IgD-negative memory B cell (primary cell): ENCODE measurements around the gene PRKAA2. TPM values are rescaled to one million over a fixed set of nuclear protein-coding genes. Genes with fewer than 3 reads are reported as not detected.

Source experiments
- H3K27ac Mint-ChIP-seq, 3 donors: one replicate each; pipeline ENCODE4 v1.8.0; 2020 to 2022; ENCODE audit warnings: mild to moderate bottlenecking in 3 of 3, mixed read lengths in 3 of 3, moderate library complexity in 1 of 3
- H3K27me3 Mint-ChIP-seq: one replicate; pipeline ENCODE4 v1.8.0; 2021; ENCODE audit warnings: mixed read lengths
- H3K36me3 Mint-ChIP-seq: one replicate; pipeline ENCODE4 v1.8.0; 2020; ENCODE audit warnings: mild to moderate bottlenecking, mixed read lengths
- H3K4me1 Mint-ChIP-seq, 3 donors: one replicate each; pipeline ENCODE4 v1.8.0; 2020 to 2022; ENCODE audit warnings: mixed read lengths in 3 of 3, mild to moderate bottlenecking in 1 of 3
- H3K4me3 Mint-ChIP-seq, 4 donors: one replicate each; pipeline ENCODE4 v1.8.0; 2020 to 2022; ENCODE audit warnings: mild to moderate bottlenecking in 4 of 4, mixed read lengths in 4 of 4, moderate library complexity in 3 of 4
- H3K9me3 Mint-ChIP-seq, 3 donors: one replicate each; pipeline ENCODE4 v1.8.0; 2020 to 2021; ENCODE audit warnings: mixed read lengths in 3 of 3, mild to moderate bottlenecking in 1 of 3
- polyA plus RNA-seq: library from polyadenylated mRNA; unstranded; fragments of 300-500 nt; fragmentation: Illumina TruSeq; gene quantifications from one replicate; pipeline ENCODE4 v1.2.3, GENCODE V29; 2021

Gene PRKAA2
- polyA plus RNA-seq, 1 donor from 2014 or later: not detected

GRCh38 chr1:56715156-56715555 lies 70.0 kb downstream of the PRKAA2 start:
- Mint-ChIP-seq H3K36me3 (no peaks in the 10 kb centered on the region), H3K27me3 (peaks cover 2% of the 10 kb centered on the region), H3K4me1 (no peaks in the 10 kb centered on the region), H3K9me3 (no peaks in the 10 kb centered on the region), H3K4me3 (no peak overlapping the region), H3K27ac (no peak overlapping the region)

GRCh38 chr1:56719171-56719570 lies 74.1 kb downstream of the PRKAA2 start:
- H3K9me3 Mint-ChIP-seq: no peaks in the 10 kb centered on the region
- H3K27ac Mint-ChIP-seq: no peak overlapping the region
- no peaks in the 10 kb centered on the region for H3K36me3 Mint-ChIP-seq
- H3K4me1 Mint-ChIP-seq: no peaks in the 10 kb centered on the region
- H3K4me3 Mint-ChIP-seq: no peak overlapping the region
- no peaks in the 10 kb centered on the region for H3K27me3 Mint-ChIP-seq

- peaks cover 5% of the 10 kb centered on the region for H3K27me3 Mint-ChIP-seq
- H3K9me3 Mint-ChIP-seq: peaks cover 0 to 9% (median 0%) of the 10 kb centered on the region in 3 donors
- H3K4me3 Mint-ChIP-seq: no peak overlapping the region
- no peak overlapping the region for H3K27ac Mint-ChIP-seq
- H3K4me1 Mint-ChIP-seq: no peaks in the 10 kb centered on the region
- no peaks in the 10 kb centered on the region for H3K36me3 Mint-ChIP-seq
Measured at GRCh38 chr1:56726706-56727105, 81.6 kb downstream of the PRKAA2 start.

- no peaks in the 10 kb centered on the region for H3K4me1 Mint-ChIP-seq
- H3K27ac Mint-ChIP-seq: no peak overlapping the region
- H3K4me3 Mint-ChIP-seq: no peak overlapping the region
- H3K27me3 Mint-ChIP-seq: peaks cover 7% of the 10 kb centered on the region
- H3K36me3 Mint-ChIP-seq: no peaks in the 10 kb centered on the region
- H3K9me3 Mint-ChIP-seq: peaks cover 0 to 12% (median 1%) of the 10 kb centered on the region in 3 donors
Measured at GRCh38 chr1:56728964-56729363, 83.8 kb downstream of the PRKAA2 start.

- Mint-ChIP-seq H3K4me1 (peaks cover 0 to 1% (median 0%) of the 10 kb centered on the region in 3 donors), H3K36me3 (no peaks in the 10 kb centered on the region), H3K27me3 (peaks cover 6% of the 10 kb centered on the region), H3K9me3 (peaks cover 0 to 4% (median 0%) of the 10 kb centered on the region in 3 donors), H3K4me3 (no peak overlapping the region), H3K27ac (no peak overlapping the region)
Measured at GRCh38 chr1:56745231-56745630, 100.1 kb downstream of the PRKAA2 start.

- H3K27me3 Mint-ChIP-seq: peaks cover 25% of the 10 kb centered on the region
- H3K4me3 Mint-ChIP-seq: no peak overlapping the region
- H3K4me1 Mint-ChIP-seq: peaks cover 0 to 9% (median 8%) of the 10 kb centered on the region in 3 donors
- no peak overlapping the region for H3K27ac Mint-ChIP-seq
- H3K9me3 Mint-ChIP-seq: peaks cover 0 to 3% (median 0%) of the 10 kb centered on the region in 3 donors
- H3K36me3 Mint-ChIP-seq: no peaks in the 10 kb centered on the region
Measured at GRCh38 chr1:56754708-56755479, 109.8 kb downstream of the PRKAA2 start.

GRCh38 chr1:56755911-56756310 lies 110.8 kb downstream of the PRKAA2 start:
- no peaks in the 10 kb centered on the region for H3K36me3 Mint-ChIP-seq
- H3K4me3 Mint-ChIP-seq: no peak overlapping the region
- peaks cover 0 to 3% (median 0%) of the 10 kb centered on the region in 3 donors for H3K9me3 Mint-ChIP-seq

GRCh38 chr1:56758135-56758534 lies 113.0 kb downstream of the PRKAA2 start:
- Mint-ChIP-seq H3K27ac (no peak overlapping the region), H3K27me3 (peaks cover 19% of the 10 kb centered on the region), H3K4me3 (no peak overlapping the region), H3K4me1 (peaks cover 0 to 12% (median 9%) of the 10 kb centered on the region in 3 donors), H3K9me3 (no peaks in the 10 kb centered on the region), H3K36me3 (no peaks in the 10 kb centered on the region)

More at GRCh38 chr1:56755911-56756310, 110.8 kb downstream of the PRKAA2 start:
- Mint-ChIP-seq H3K27me3 (peaks cover 25% of the 10 kb centered on the region), H3K4me1 (peaks cover 0 to 12% (median 9%) of the 10 kb centered on the region in 3 donors), H3K27ac (no peak overlapping the region)

- H3K9me3 Mint-ChIP-seq: no peaks in the 10 kb centered on the region
- H3K4me3 Mint-ChIP-seq: no peak overlapping the region
- peaks cover 17% of the 10 kb centered on the region for H3K27me3 Mint-ChIP-seq
- H3K4me1 Mint-ChIP-seq: peaks cover 0 to 12% (median 9%) of the 10 kb centered on the region in 3 donors
- H3K36me3 Mint-ChIP-seq: no peaks in the 10 kb centered on the region
- H3K27ac Mint-ChIP-seq: no peak overlapping the region
Measured at GRCh38 chr1:56758794-56759193, 113.7 kb downstream of the PRKAA2 start.

Other genes starting within 250 kb of the PRKAA2 start
- gene PLPP3, start 65.8 kb upstream of the PRKAA2 start, polyA plus RNA-seq: 2.0 TPM
- not detected for gene FYB2, start 174.1 kb downstream of the PRKAA2 start, polyA plus RNA-seq
- not detected for gene C8A, start 209.5 kb downstream of the PRKAA2 start, polyA plus RNA-seq